ENCODE data around the gene CLIP1.
A peak's percentile ranks its signal among the peaks of the same experiment; 100 is the strongest.
"Not testable (repeated sequence)": the region's sequence is repeated elsewhere in the genome, so short reads cannot be mapped to it uniquely, and the experiment has no call there.

CLIP1 gene

GRCh38 chr12:122357536-122357935 lies 64.9 kb downstream of the CLIP1 start:
- DNase-seq (ENCODE audit: low read depth in 1 of 2, low spot score in 1 of 2), result not testable (repeated sequence)

GRCh38 chr12:122356991-122357390 lies 65.5 kb downstream of the CLIP1 start:
- DNase-seq (ENCODE audit: low read depth in 1 of 2, low spot score in 1 of 2), result not testable (repeated sequence)

- peak; percentile 9 to 14 for DNase-seq (ENCODE audit: low read depth in 1 of 2, low spot score in 1 of 2)
Observed at GRCh38 chr12:122356192-122356635, 66.3 kb downstream of the CLIP1 start.

GRCh38 chr12:122355706-122356105 lies 66.8 kb downstream of the CLIP1 start:
- no peak for DNase-seq (ENCODE audit: low read depth in 1 of 2, low spot score in 1 of 2)

- DNase-seq (ENCODE audit: low read depth in 1 of 2, low spot score in 1 of 2), result no peak
Observed at GRCh38 chr12:122354958-122355641, 67.4 kb downstream of the CLIP1 start.

GRCh38 chr12:122352394-122352793 lies 70.1 kb downstream of the CLIP1 start:
- no peak for DNase-seq (ENCODE audit: low read depth in 1 of 2, low spot score in 1 of 2)

- DNase-seq (ENCODE audit: low read depth in 1 of 2, low spot score in 1 of 2), result no peak
Observed at GRCh38 chr12:122350141-122350848, 72.2 kb downstream of the CLIP1 start.

- DNase-seq (ENCODE audit: low read depth in 1 of 2, low spot score in 1 of 2), result no peak
Observed at GRCh38 chr12:122349078-122349477, 73.4 kb downstream of the CLIP1 start.

- DNase-seq (ENCODE audit: low read depth in 1 of 2, low spot score in 1 of 2), result no peak
Observed at GRCh38 chr12:122348505-122348904, 74.0 kb downstream of the CLIP1 start.

GRCh38 chr12:122346054-122346453 lies 76.4 kb downstream of the CLIP1 start:
- DNase-seq (ENCODE audit: low read depth in 1 of 2, low spot score in 1 of 2), result no peak

GRCh38 chr12:122345042-122345441 lies 77.4 kb downstream of the CLIP1 start:
- DNase-seq (ENCODE audit: low read depth in 1 of 2, low spot score in 1 of 2), result no peak

- DNase-seq (ENCODE audit: low read depth in 1 of 2, low spot score in 1 of 2), result peak in 1 of 2 donors; percentile 6
Observed at GRCh38 chr12:122336015-122336946, 86.2 kb downstream of the CLIP1 start.

- no peak for DNase-seq (ENCODE audit: low read depth in 1 of 2, low spot score in 1 of 2)
Observed at GRCh38 chr12:122333142-122334087, 89.1 kb downstream of the CLIP1 start.

GRCh38 chr12:122327494-122328385 lies 94.7 kb downstream of the CLIP1 start:
- no peak for DNase-seq (ENCODE audit: low read depth in 1 of 2, low spot score in 1 of 2)

- DNase-seq (ENCODE audit: low read depth in 1 of 2, low spot score in 1 of 2), result no peak
Observed at GRCh38 chr12:122327014-122327413, 95.5 kb downstream of the CLIP1 start.

GRCh38 chr12:122326586-122326985 lies 95.9 kb downstream of the CLIP1 start:
- DNase-seq (ENCODE audit: low read depth in 1 of 2, low spot score in 1 of 2), result no peak

- no peak for DNase-seq (ENCODE audit: low read depth in 1 of 2, low spot score in 1 of 2)
Observed at GRCh38 chr12:122323311-122324019, 99.0 kb downstream of the CLIP1 start.

GRCh38 chr12:122322501-122322900 lies 100.0 kb downstream of the CLIP1 start:
- DNase-seq (ENCODE audit: low read depth in 1 of 2, low spot score in 1 of 2), result no peak
